ENCODE data around the gene CAPZB. TPM values are rescaled to one million over a fixed set of nuclear protein-coding genes. Genes with fewer than 3 reads are reported as not detected.
"Not testable (repeated sequence)": the region's sequence is repeated elsewhere in the genome, so short reads cannot be mapped to it uniquely, and the experiment has no call there.

Gene CAPZB
- total RNA-seq: 38.4 TPM

DNA sequence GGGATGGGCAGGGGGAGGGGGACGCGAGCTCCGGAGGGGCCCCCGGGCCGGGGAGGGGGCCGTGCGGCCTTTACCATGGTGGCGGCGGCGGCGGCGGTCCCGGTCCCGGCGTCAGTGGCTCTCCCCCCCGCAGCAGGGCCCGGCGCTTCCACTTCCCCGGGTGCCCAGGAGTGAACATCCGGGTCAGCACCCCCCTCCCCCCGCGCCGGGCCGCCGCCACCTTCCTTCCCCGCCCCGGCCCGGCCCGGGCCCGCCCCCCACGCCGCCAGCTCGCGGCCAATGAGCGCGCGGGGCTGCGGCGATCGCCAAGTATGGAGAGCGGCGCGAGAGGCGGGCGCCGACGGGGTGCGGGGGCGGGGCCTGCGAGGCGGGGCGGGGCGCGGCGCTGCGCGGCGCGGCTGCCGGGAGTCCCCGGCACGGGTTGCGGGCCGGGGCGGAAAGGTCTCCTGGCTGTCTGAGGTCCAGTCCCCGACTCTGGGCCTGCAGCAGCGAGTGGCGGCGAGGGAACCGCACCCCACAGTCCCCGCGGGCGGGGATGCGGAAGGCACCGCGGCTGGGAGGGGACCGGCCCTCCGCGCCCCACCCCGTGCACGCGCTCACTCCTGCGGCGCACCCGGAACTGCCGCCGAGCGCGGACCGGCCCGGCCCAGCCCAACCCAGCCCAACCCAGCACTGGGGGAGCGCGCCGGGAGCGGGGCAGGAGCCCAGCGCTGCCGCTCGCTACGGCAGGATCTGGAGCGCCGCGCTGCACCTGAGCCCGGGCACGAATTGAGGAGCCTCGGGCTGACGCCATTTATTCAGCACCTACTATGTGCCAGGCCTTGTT is at the start of gene CAPZB:
CAPZB (minus strand) TSS at position 178 of the 826 bp plus-strand sequence; CDS start at position 77, 101 bp downstream.
- DNase-seq: peak; percentile 91

DNA sequence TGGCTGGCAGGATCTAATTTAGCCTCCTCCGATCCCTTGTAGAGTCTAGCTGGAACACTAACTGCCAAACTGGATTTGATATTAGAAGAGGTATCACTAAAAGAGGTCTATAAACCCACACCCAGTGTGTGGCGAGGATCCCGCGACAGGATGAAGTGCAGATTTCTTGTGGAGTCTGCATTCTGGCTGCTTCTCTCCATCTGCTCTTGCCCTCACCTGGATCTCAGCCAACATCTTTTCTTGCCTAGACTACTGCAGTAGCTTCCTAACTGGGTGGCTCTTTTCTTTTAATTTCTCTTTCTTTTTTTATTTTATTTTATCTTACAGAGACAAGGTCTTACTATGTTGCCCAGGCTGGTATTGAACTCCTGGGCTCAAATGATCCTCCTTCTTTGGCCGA is 48.9 kb upstream of the CAPZB start:
- no peak for DNase-seq

DNA sequence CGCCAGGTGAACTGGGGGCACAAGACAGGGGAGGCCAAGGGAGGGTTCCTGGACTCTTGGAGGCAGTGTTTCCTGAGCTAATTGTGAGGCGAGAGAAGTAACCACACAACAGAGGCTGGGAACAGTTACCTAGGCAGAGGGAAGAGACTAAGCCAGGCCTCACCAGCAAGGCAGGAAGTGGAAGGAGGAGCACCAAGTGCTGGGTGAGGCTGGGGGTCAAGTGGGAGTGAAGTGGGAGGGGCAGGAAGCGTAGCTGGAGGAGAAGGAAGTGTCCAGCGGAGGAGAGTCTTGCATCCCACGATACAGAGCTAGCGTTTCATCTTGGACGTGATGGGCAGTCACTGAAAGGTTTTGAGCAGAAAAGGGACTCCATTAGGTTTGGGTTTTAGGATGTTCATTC is 48.3 kb upstream of the CAPZB start:
- DNase-seq: no peak

DNA sequence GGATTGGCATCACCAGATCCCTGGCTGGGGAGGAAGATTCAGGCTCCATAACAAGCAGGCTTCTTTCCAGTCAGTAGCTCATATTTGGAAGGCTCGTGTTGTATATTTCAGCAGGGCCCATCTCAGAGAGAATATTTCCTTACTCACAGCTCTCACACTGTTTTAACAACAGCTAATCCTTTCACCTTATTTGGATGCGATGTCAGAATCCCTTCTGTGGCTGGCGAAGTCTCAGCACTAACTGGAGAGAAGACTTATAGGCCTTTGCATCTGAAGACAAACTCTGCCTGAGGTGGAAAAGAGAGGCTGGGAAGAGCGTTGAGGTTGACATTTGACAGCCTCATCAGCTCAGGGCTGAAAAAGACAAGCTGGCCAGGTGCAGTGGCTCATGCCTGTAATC is 47.2 kb upstream of the CAPZB start:
- no peak for DNase-seq

DNA sequence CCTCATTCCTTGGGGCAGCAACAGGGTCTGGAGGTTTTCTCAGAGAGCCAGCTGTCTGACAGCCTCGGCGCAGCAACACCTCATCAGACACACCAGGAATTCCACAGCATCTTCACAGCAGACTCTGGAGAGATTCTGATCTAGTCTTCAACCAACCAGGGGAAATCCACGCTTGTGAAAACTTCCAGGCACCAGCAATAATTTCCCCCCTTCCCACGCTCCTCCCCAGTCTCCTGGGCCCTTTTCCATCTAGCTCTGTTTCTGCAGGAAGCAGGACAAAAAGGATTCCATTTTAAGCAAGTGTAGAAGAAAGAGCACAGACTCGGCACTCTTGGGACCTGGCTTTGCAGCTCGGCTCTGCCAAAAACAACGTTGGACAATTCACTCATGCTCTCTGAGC is 44.3 kb upstream of the CAPZB start:
- no peak for DNase-seq

DNA sequence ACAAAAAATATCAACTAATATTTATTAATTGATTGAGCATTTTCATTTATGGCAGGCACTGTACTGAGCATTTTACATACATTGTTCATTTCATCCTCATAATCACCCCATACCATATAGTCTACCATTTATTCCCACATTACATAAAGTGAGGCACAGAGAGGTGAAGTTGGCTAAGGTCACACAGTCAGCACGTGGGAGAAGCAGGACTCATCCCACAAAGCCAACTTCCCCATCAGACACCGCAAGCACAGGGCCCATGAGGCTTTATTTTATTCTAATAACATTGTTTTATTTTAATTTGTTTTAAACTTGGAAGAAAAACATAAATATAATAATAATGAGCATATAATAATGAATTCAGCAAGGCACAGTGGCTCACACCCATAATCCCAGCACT is 43.1 kb upstream of the CAPZB start:
- no peak for DNase-seq

DNA sequence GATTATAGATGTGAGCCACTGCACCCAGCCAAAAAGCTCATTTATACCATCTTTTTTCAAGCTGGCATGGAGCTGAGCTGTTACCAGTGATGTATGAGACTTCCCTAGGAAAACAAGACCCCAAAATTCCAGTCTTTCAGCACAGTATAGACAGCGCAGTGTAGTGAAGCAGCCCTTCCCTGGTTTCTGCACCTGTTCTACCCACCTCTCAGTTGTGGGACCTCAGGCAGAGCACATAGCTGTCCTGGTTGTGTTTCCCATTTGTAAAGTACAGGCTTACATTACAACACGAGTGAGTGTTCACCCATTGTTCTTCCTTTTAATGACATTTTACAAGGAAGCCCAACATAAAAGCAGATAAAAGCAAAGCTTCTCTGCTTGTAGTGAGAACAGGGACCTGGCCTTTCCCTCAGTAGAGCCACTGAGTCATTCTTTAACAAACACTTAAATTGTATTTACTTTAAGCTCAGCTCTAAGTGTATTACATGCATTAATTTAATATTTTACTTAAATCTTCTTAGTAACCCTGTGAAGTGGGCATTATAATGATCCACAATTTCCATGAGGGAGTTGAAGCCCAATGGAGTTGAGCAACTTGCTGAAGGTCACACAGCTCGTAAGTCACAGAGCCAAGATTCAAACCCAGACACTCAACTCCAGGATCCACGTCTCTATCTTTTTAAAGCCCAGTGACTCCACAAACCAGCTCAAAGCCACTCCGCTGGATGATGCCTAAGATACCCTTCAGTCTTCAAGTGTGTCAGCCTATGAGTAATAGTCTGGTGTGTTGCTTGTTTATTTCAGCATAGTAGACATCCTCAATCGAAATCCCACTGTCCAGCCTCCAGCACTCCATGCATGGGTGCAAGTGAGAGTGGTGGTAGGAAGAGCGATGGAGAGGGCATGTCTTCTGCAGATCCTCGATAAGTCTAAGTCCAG is 40.5 kb upstream of the CAPZB start:
- DNase-seq: no peak

DNA sequence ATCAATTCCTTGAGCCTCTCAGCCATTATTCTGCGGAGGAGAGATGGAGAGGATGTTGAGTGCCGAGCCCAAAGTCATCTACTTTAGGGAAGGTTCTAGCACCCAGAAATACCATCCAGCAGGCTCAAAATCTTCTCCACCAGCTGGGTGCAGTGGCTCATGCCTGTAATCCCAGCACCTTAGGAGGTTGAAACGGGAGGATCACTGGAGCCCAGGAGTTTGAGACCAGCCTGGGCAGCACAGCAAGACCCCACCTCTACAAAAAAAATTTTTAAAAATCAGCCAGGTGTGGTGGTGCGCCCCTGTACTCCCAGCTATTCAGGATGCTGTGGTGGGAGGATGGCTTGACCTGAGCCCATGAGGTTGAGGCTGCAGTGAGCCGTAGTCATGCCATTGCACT is 39.5 kb upstream of the CAPZB start:
- no peak for DNase-seq

DNA sequence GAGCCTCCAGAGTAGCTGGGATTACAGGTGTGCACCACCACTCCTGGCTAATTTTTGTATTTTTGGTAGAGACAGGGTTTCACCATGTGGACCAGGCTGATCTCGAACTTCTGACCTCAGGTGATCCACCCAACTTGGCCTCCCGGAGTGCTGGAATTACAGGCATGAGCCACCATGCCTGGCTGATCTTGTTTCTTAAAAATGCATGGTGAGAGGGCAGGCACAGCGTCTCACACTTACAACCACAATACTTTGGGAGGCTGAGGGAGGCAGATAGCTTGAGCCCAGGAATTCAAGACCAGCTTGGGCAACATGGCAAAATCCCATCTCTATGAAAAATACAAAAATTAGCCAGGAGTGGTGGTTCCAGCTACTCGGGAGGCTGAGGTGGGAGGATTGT is 37.2 kb upstream of the CAPZB start:
- not testable (repeated sequence) for DNase-seq

DNA sequence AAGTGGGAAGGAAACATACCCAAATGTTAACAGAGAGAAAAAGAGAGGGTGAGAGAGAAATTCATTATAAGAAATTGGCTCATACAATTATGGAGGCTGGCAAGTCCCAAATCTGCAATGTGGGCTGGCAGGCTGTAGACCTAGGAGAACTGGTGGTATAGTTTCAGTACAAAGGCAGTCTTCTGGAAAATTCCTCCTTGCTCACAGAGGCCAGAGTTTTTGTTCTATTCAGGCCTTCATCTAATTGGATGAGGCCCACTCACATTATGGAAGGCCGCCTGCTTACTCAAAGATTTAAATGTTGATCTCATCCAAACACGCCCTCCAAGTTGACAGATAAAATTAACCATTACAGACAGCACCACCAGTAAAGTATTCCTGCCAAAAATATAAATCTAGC is 36.1 kb upstream of the CAPZB start:
- no peak for DNase-seq

DNA sequence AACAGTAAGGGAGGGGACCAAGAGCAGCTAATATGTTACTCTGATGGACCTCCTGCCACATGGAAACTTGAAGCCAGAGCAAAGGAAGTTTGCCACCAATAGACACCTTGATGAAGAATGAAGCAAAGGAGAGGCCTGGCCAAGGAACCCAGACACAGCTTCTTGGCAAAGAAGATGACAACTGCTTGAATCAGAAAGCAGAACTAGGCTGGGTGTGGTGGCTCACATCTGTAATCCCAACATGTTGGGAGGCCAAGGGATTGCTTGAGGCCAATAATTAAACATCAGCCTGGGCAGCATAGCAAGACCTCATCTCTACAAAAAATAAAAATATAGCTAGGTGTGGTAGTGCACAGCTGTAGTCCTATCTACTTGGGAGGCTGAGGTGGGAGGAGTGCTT is 31.7 kb upstream of the CAPZB start:
- DNase-seq: no peak

DNA sequence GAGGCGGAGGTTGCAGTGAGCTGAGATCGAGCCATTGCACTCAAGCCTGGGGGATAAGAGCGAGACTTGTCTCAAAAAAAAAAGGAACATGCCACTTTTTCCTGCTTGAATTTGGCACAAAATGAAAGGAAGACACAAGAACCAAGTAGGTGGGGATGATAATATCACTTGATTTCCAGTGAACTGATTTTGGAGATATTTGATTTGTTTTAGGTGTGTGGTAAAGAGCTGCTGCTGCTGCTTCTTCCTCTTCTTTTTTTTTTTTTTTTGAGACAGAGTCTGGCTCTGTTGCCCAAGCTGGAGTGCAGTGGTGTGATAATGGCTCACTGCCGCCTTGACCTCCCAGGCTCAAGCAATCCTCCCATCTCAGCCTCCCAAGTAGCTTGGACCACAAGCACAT is 29.9 kb upstream of the CAPZB start:
- DNase-seq: no peak

DNA sequence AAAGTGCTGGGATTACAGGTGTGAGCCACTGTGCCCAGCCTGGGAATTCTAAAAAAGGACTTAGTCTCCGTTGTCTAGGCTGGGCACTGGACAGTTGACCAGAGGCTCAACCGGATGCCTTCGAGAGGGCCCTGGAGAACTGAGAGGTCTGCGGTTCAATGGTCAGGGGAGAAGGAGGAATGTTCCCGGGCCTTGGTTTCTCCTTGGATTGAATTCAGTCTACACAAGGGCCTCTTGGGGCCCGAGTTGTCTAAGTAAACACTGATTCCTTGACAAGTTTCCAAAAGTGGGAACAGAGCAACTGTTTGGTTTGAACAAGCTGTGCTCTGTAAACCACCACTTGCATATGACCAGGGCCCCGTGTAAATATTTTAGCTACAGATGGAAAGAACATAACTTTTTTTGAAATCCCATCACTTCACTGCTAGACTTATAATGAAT is 29.1 kb upstream of the CAPZB start:
- no peak for DNase-seq

DNA sequence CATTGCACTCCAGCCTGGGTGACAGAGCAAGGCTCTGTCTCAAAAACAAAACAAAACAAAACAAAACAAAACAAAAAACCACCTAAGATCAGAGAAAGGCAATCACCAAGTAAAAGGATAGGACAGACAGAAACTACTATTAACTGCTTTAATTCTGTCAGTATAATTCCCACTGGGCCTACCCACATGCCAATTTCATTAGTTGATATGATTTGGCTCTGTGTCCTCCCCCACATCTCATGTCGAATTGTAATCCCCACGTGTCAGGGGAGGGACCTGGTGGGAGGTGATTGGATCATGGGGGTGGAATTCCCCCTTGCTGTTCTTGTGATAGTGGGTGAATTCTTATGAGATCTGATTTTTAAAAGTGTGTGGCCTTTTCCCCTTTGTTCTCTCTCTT is 27.2 kb upstream of the CAPZB start:
- no peak for DNase-seq

DNA sequence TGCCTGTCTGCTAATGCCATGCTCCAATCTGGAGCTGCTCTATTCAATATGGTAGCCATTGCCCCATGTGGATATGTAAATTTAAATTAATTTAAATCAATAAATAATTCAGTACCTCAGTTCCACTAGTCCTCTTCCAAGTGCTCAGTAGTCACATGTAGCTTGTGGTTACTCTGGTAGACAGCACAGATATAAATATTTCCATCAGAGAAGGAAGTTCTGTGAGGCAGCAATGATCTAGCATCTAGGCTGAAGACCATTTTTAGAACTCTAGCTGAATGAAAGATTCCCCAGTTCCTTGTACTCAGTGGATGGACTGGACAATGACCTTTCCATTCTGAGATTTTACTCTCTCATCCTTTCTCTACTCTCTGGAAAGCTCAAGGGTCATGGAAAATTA is 25.8 kb upstream of the CAPZB start:
- no peak for DNase-seq

DNA sequence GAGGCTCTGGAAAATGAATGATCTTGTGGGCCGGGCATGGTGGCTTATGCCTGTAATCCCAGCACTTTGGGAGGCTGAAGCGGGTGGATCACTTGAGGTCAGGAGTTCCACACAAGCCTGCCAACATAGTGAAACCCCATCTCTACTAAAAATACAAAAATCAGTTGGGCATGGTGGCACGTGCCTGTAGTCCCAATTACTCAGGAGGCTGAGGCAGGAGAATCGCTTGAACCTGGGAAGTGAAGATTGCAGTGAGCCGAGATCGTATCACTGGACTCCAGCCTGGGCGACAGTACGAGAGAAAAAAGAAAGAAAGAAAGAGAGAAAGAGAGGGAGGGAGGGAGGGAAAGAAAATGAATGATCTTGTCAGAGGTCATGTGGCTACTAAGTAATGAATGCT is 24.3 kb upstream of the CAPZB start:
- DNase-seq: not testable (repeated sequence)

DNA sequence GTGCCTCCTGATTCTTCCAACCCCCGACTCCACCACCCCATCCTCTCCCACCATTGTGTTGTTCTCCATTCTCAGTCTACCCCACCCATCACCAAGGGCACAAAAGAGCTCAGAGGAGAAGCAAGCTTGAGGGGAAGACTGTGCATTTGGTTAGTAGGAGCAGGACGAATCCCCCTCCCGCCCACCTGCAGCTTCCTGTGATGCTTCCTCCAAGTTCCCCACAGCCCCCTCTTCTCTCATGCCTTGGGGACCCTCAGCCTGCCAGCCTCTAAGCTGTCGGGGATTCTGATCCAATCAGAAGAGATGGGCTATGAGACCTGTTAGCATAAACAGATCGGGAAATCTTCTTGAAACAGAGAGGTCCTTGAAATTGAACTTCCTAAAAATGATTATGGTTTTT is 22.2 kb upstream of the CAPZB start:
- DNase-seq: no peak

DNA sequence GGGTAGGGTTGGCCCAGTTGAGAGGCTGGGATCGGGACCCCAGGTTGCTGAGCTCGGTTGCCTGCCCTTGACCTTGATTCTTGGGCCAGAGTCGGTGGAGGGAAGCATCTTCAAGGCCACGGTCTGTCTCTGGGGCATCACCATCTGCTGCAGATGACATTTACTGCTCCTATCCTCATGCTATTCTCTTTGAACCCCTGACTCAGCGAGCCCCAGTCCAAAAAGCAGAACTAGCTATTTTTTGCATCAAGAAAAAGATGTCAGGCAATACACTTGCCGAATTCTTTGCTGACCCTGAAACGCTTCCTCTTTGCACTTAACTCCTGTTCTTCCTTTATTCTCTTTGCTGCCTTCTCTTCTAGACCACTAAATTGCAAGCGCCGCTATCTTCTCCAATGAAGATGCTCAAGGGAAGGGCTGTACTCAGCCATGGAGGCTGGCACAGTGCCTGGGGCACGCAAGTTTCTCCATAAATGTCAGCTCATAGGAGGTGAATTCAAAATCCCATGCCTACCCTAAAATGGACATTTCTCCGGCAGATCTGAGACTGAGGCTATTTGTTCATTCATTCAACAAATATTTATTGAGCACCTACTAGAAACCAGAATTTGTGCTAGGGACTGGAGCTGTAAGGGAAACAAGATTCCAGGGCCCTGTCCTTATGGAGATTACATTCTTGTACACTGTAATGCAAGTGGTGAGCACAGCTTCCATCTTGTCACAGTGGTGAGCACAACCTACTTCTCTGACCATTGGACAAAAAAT is 20.5 kb upstream of the CAPZB start:
- no peak for DNase-seq

DNA sequence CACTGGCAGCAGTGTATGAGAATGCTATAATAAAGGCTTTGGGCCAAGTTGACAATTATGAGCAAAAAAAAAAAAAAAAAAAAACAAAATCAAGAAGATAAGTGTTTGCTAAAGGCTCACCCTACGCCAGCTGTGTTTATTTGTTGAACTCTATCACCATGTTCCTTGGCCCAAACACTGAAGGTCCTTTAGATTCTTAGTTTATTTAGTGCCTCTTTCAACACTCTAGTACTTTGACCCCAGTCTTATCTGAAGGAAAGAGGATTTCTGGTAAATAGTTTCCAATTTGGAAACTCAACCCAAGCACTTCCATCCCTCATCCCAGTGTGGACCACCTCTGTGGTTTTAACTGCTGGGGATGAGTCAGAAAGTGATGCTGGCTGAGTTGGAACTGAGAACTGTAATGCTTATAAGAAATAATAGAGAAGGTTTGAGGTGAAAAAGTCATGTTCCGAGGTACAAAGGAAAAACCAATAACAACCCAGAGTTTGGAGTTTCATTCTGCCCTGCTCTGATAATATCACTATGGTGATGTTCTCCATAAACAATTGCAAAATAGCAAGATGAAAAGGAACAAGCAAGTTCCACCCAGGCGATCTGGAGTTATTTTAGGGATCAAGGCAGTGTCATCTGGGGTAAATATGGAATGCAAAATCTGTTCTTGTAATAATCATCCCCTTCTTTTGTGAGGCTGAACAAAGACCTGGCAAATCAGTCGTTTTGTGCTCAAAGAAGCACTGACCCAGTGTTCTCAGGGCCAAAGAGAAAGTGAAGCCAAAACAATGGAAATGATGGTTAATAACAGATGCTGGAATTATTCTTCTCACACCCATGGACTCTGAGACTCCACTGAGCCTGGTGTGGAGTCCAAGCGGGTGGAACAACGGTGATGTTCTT is 19.7 kb upstream of the CAPZB start:
- DNase-seq: no peak

DNA sequence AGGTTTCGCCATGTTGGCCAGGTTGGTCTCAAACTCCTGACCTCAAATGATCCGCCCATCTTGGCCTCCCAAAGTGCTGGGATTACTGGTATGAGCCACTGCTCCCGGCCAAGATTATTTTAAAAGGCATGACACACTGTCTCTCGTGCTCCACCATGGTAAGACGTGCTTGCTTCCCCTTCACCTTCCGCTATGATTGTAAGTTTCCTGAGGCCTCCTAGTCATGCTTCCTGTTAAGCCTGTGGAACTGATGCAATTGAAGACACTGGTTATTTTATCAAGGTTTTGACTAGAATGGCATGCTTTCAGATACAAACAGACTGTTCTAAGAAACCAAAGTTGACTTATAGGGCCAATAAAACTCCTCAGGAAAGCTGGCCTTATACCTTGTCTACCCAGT is 16.9 kb upstream of the CAPZB start:
- DNase-seq: not testable (repeated sequence)

DNA sequence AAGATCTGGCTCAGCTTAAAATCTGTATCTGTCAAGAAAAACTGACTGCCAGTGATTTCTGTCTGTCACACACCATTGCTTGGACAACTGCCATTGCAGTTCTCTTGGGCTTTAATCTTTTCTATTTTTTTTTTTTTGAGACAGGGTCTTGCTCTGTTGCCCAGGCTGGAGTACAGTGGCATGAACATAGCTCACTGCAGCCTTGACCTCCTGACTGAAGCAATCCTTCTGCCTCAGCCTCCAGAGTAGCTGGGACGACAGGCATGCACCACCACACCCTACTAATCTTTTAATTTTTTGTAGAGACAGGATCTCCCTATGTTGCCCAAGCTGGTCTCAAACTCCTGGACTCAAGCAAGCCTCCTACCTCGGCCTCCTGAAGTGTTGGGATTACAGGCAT is 14.5 kb upstream of the CAPZB start:
- DNase-seq: not testable (repeated sequence)

DNA sequence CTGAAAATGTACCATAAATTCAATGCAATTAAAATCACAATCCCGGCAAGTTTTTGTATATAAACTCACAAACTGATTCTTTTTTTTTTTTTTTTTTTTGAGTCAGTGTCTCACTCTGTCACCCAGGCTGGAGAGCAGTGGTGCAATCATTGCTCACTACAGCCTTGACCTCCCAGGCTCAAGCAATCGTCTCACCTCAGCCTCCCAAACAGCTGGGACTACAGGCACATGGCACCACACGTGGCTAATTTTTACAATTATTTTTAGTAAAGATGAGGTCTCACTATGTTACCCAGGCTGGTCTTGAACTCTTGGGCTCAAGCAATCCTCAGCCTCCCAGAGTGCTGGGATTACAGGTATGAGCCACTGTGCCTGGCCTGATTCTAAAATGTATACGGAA is 12.1 kb upstream of the CAPZB start:
- DNase-seq: not testable (repeated sequence)
